Fibroblast of skin of right quadriceps (primary cell): ENCODE results near the gene CLDN14.
A peak's percentile ranks its signal among the peaks of the same experiment; 100 is the strongest.
"Not testable (repeated sequence)": the region's sequence is repeated elsewhere in the genome, so short reads cannot be mapped to it uniquely, and the experiment has no call there.

ENCODE experiments used
- DNase-seq: peaks from one replicate; pipeline ENCODE4 v3.0.0-alpha.2; 2013

The CLDN14 gene

GRCh38 chr21:36499578-36500471, 19.9 kb upstream of the CLDN14 start:
- no peak for DNase-seq

DNA sequence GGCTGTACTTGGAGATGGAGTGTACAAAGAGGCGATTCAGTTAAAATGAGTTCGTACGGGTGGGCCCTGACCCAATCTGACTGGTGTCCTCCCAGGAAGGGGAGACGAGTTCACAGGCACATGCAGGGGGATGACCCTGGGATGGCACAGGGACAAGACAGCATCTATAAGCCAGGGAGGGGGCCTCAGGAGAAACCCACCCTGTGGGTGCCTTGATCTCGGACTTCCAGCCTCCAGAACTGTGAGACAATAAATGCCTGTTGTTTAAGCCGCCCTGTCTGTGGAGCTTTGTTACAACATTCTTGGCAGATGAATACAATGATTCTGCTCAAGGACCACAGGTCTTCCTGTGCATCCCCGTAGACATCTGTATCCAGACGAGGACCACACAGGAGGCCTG, 14.6 kb upstream of the CLDN14 start:
- no peak for DNase-seq

DNA sequence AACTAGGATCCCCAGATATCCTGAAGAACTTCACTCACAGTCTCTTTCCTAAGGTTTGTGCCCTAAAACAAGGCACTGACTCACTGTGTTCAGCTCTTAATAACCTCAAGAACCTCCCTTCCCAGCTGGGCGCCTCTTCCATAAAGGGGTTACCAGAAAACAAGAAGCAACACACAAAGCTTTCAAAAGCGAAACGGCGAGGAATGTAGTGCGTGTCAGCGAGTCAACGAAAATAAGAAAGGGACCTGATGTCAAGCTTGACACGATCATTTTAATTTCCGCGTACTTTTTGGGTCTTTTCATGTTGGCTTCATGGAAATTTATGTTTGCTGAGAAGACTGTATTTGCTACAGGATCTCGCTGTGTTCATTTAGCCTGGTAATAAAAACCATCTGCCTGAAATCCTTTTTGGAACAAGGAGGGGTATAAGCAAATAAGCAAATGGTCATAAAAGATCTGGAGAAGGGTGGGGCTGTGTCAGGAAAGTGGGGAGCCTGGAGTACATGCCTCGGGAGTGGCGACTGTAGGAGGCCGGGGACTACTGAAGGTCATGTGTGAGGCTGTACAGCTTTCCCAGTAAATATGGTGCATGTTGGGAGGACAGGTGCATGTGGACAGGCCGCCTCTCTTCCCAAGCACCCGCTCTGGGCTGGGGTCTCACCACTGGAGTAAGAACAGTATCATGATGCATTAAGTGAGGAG, 11.4 kb upstream of the CLDN14 start:
- DNase-seq = peak; percentile 77

DNA sequence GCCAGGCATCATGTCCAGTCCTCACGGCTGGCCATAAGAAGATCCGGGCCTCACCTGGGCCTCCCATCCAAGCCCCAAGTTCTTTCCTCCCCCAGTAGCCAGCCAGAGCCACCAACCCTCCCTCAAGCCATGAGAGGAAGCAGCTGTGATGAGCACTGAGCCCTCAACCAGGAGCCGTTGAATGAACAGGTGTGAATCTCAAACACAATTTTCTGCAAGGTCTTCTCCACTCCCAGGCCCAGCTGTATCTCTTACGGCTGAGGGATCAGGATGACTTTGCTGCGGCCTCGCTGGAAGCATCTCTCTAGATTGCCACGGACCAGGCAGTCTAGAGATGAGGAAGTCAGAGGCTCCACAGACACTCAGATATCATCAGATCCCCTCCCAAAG, 9.8 kb upstream of the CLDN14 start:
- no peak for DNase-seq

DNA sequence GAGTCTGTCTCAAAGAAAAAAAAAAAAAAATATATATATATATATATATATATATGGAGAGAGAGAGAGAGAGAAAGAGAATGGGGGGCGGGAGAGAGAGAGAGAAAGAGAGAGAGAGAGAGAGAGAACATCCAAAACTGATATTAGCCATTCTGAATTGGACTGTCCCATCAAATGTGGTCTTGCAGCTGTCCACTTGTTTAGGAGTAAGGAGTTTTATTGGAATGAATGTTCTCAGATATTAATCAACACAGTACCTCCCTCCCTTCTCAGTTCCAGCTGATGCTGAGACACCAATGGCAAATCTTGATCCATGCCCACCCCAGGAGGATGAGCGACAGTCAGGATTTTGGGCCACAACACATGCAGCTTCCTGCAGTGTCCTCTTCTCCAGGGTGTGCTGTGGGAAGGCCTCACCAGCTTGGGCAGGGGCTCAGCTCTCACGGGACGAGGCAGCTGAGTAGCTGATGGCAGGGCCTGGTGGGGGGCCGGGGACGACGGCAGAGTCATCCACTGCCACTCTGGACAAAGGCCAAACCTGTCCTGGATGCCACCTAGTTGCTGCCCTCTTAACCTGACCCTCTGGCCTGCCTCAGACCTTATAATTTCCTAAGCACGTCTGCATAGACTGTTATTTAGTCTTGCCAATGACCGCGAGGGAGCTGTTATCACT, 9.3 kb upstream of the CLDN14 start:
- no peak for DNase-seq

DNA sequence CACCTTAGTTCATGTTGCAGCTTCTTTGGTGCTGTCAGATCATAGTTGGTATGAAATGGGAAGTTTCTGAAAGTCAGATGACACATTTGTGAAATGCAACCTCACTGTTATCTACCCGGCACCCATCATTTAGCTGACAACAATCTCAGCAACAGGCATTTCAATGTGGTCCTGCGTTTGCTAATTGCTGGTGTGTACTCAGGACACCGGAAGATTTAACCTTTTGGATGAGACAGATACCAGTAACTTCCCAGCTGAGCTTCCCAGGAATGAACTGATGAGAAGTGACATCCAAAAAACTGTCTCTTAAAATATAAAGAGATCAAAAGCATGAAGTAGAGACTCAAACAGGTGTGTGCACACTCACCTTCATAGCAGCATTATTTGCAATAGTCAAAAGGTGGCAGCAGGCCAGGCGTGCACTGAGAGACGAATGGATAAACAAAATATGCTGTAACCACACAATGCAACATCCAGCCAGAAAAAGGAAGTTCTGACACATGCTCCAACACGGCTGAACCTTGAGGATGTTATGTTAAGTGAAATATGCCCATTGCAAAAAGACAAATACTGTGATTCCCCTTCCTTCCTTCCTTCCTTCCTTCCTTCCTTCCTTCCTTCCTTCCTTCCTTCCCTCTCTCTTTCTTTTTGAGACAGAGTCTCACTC, 7.9 kb upstream of the CLDN14 start:
- peak; percentile 21 for DNase-seq

GRCh38 chr21:36486246-36486645, 6.3 kb upstream of the CLDN14 start:
- DNase-seq = no peak

DNA sequence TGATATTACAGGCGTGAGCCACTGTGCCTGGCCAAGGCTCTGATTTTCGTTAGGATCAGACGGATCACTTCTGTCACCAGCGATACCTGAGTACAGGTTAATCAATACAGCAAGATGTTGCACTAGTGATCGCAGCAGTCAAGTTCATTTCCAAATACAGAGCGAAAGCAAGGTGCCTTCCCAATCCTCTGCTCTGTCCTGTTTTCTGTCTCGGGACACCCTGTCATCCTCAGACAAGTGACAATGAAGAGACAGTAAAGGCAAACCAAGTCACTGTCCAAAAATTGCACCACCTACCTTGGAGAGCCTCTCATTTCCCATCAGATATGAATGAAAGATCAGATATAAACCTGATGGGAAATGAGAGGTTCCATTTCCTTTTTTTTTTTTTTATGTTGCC, 5.6 kb upstream of the CLDN14 start:
- DNase-seq = no peak

- no peak for DNase-seq
Observed at GRCh38 chr21:36483095-36483494, 3.2 kb upstream of the CLDN14 start.

GRCh38 chr21:36482673-36483072, 2.8 kb upstream of the CLDN14 start:
- DNase-seq = no peak

- DNase-seq = no peak
Observed at GRCh38 chr21:36482181-36482580, 2.3 kb upstream of the CLDN14 start.

DNA sequence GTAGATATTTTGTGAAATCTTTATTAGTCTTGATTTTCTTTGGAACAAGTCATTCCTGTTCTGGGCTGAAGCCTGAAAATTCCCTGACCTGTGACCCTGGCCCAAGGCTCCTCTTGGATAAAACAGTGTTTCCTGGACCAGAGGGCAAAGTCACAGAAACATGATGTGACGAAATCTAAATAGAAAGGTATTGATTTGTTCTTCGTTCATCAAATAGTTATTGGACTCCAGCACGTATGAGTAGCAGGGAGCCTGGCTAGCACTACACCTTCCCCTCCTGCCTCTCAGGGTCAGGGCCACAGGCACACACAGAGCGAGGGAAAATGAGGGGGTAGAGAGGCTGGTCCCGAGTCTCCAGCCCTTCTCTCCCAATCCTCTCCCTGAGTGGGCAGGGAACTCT, 1.7 kb upstream of the CLDN14 start:
- no peak for DNase-seq

GRCh38 chr21:36480618-36481017, 696 bp upstream of the CLDN14 start:
- no peak for DNase-seq

DNA sequence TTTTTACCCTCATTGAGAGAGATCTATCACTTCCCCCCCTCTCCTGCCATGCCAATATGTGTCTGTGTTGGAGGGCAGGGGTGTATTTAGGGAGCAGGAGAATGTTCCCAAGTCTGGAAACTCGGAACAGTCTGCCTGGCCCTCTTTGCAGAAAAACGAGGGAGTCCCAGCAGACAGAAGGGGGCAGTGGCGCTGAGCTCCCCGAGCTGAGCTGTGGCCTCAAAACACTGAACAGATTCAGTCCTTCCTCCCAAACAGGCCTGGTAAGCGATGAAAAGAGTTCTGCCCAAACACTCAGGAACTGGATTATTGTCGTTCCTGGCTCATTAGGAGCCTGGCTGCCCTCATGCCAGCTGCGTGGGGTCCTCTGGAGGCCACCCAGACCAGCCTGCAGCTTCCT, 981 bp downstream of the CLDN14 start:
- DNase-seq = peak; percentile 27

DNA sequence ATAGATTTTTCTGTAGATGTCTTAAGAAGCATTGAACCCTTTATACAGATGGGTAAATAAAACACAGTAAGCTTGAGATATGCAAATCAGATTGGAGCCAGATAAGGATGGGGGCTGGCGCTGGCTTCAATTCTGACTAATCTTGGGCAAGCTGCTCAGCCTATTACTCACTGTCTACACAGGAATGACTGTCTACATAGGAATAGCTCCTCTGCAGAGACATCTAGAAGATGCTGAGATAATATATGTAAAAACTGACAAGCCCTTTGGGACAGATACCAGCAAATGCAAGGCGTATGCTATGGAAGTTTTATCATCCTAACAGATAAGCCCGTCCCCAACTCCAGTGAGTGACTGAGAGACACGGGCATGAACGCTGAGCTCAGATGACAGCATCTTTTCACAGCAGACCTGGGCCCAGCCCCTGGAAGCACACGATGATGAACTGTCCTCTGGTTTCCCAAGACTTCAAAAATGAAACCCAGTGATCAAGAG, 1.7 kb downstream of the CLDN14 start:
- DNase-seq = peak; percentile 94

GRCh38 chr21:36477559-36477958, 2.4 kb downstream of the CLDN14 start:
- no peak for DNase-seq

- DNase-seq = no peak
Observed at GRCh38 chr21:36477001-36477400, 2.9 kb downstream of the CLDN14 start.

DNA sequence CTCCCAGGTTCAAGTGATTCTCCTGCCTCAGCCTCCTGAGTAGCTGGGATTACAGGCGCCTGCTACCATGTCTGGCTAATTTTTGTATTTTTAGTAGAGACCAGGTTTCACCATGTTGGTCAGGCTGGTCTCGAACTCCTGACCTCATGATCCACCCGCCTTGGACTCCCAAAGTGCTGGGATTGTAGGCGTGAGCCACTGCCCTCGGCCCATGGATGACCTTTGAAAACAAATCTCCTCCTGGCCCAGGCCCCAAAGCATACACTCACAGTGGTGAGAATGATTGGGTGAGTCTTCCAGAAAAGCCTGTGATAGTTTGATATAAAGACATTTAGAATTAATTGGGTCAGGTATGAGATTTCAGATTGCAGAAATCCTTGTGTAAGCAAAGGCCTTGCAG, 3.4 kb downstream of the CLDN14 start:
- not testable (repeated sequence) for DNase-seq

DNA sequence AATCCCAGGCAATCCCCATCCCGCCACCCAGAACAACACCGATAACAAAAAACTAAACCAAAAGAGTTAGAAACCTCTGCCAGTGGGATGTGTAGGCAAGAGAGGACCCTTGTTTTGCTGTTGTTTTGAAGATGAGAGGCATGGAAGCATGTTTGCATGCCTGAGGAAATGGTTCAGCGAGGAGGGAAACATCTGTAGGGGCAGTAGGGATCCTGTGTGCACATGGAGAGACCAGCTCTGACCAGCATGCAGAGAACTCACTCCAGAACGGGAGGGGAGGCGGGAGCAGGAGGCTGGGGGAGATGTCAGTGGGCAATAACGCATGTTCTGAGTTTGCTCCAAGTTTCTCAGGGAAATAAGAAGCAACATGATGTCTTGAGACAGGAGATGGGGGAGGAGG, 5.3 kb downstream of the CLDN14 start:
- no peak for DNase-seq

DNA sequence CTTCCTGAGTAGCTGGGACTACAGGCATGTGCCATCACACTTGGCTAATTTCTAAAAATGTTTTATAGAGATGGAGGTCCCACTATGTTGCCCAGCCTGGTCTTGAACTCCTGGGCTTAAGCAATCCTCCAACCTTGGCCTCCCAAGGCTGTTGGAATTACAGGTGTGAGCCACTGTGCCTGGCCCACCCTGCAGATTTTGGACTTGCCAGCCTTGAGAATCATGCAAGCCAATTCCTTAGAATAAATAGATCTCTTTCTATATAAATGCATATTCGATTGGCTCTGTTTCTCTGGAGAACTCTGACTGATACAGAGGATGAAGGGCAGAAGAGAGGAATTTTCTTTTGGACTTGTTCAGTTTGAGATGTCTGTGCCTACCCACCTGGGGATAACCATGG, 6.7 kb downstream of the CLDN14 start:
- DNase-seq = no peak

- no peak for DNase-seq
Observed at GRCh38 chr21:36472377-36472776, 7.5 kb downstream of the CLDN14 start.

DNA sequence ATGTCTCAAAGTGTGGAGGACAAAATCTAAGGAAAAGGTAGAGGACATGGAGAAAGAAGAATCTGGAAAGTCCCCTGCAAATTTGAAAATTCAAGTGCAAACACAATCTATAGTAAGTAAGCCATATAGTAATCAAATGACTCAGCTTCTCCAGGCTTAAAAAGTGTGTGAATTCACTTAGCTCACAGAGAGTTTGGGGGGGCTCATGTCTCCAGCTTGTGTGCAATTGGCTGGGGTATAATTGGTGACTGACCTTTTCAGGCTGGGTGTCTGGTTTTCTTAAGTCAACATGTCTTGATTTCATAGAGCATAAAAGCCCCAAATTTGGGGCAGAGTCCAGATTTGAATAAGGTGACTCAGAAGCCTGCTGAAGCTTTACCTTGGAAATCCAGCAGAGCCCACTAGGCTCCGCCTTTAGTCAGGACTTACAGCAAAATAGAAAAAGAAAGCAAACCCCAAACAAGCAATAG, 8.6 kb downstream of the CLDN14 start:
- DNase-seq = peak; percentile 70

GRCh38 chr21:36470294-36470693, 9.6 kb downstream of the CLDN14 start:
- no peak for DNase-seq
